Sigmoid colon (tissue), 4 donors: ENCODE data around the gene EPB41L4B.

Experiments used
- CTCF ChIP-seq, 4 experiments: fragments of 450-650 bp in 3 of 4; fragments of 200-600 bp in 1 of 4; IDR thresholded peaks; one replicate each; pipeline ENCODE4 v1.5.1; 2016 to 2019; ENCODE audit warnings: antibody characterized with exemption in 4 of 4, mild to moderate bottlenecking in 3 of 4, moderate library complexity in 2 of 4
- EP300 ChIP-seq, 4 donors: sonication (generic); formaldehyde crosslinking; IDR thresholded peaks; one replicate each; pipeline ENCODE4 v1.6.1; 2017; ENCODE audit warnings: antibody characterized with exemption in 4 of 4
- POLR2A ChIP-seq, 2 donors: fragments of 450-650 bp; IDR thresholded peaks; one replicate each; pipeline ENCODE4 v1.6.1; 2016; ENCODE audit warnings: antibody characterized with exemption in 2 of 2, mild to moderate bottlenecking in 2 of 2, moderate library complexity in 2 of 2
- POLR2AphosphoS5 ChIP-seq, 4 donors: sonication (generic); formaldehyde crosslinking; IDR thresholded peaks; one replicate each; pipeline ENCODE4 v1.6.1; 2017; ENCODE audit warnings: antibody characterized with exemption in 4 of 4

- TF ChIP-seq CTCF (IDR thresholded peaks at IDR 0.05) (no peak), POLR2AphosphoS5 (IDR thresholded peaks at IDR 0.05) (no peak), POLR2A (IDR thresholded peaks at IDR 0.05) (no peak), EP300 (IDR thresholded peaks at IDR 0.05) (no peak)
These were observed 34.3 kb downstream of the EPB41L4B start for GRCh38 chr9:109286571-109286977.
